ENCODE measurements around the gene PIN4. TPM values are rescaled to one million over a fixed set of nuclear protein-coding genes. Genes with fewer than 3 reads are reported as not detected.

PIN4 gene
- total and polyA plus RNA-seq, 2 experiments from 2014 or later, result 3.5 to 80.6 TPM

GRCh38 chrX:72165551-72165950 lies 16.0 kb upstream of the PIN4 start:
- Mint-ChIP-seq H3K36me3 (ENCODE audit: low read depth) (no peaks in the 10 kb centered on the region), H3K27me3 (ENCODE audit: insufficient read depth, low read depth, poor library complexity) (no peaks in the 10 kb centered on the region)

More at GRCh38 chrX:72165551-72165950, 16.0 kb upstream of the PIN4 start:
- Mint-ChIP-seq H3K9me3 (no peaks in the 10 kb centered on the region; the same call in 2 of the 3 replicates), H3K4me1 (no peaks in the 10 kb centered on the region), H3K4me3 (no peak overlapping the region), H3K27ac (no peak overlapping the region)
- H3K9me2 ChIP-seq (ENCODE audit: insufficient read depth), result no peaks in the 10 kb centered on the region
- H4K20me1 ChIP-seq (replicated peaks; ENCODE audit: insufficient read depth), result no peaks in the 10 kb centered on the region
- no peaks in the 10 kb centered on the region for H3K36me3 ChIP-seq (ENCODE audit: insufficient read depth)
- no peak overlapping the region for H2AFZ ChIP-seq
- no peak for TF ChIP-seq REST (IDR thresholded peaks at IDR 0.05; ENCODE audit: unreplicated experiment)
- TF ChIP-seq NANOG (IDR thresholded peaks at IDR 0.05; ENCODE audit: borderline replicate concordance), result no peak
- TF ChIP-seq ZNF331 (CRISPR knock-in tag; IDR thresholded peaks at IDR 0.05; ENCODE audit: low read depth), result no peak
- TF ChIP-seq EZH2phosphoT487 (IDR thresholded peaks at IDR 0.05; ENCODE audit: unreplicated experiment), result no peak
- no peak for TF ChIP-seq CTCF (conservative IDR thresholded peaks at IDR 0.05; ENCODE audit: low read depth in 2 of 2)
- no peak for TF ChIP-seq POLR2AphosphoS5 (IDR thresholded peaks at IDR 0.05; ENCODE audit: low read depth)
- no peak for TF ChIP-seq ZNF114 (CRISPR knock-in tag; IDR thresholded peaks at IDR 0.05)
- no peak for TF ChIP-seq ETS1 (IDR thresholded peaks at IDR 0.05)
- TF ChIP-seq STAT1 (IDR thresholded peaks at IDR 0.05; ENCODE audit: unreplicated experiment), result no peak
- TF ChIP-seq ZNF462 (CRISPR knock-in tag; IDR thresholded peaks at IDR 0.05), result no peak
- TF ChIP-seq CREB1 (CRISPR knock-in tag; IDR thresholded peaks at IDR 0.05; ENCODE audit: low read depth), result no peak
- no peak for TF ChIP-seq JUNB (IDR thresholded peaks at IDR 0.05; ENCODE audit: unreplicated experiment)
- no peak for TF ChIP-seq EZH2 (IDR thresholded peaks at IDR 0.05; ENCODE audit: low read depth, unreplicated experiment)
- ATAC-seq (no peak), DNase-seq (ENCODE audit: low spot score) (no peak)
- no peaks in the 10 kb centered on the region for H3F3A ChIP-seq (replicated peaks; ENCODE audit: low read depth)
- H3K27ac ChIP-seq (ENCODE audit: low read depth), result no peak overlapping the region
- no peaks in the 10 kb centered on the region for H3K79me2 ChIP-seq (replicated peaks; ENCODE audit: insufficient read depth)
- no peaks in the 10 kb centered on the region for H3K4me1 ChIP-seq (ENCODE audit: insufficient read depth)
- no peak overlapping the region for H3K4me2 ChIP-seq
- no peak overlapping the region for H3K4me3 ChIP-seq
- H3K27me3 ChIP-seq (ENCODE audit: insufficient read depth), result no peaks in the 10 kb centered on the region

Data from GM23338 (cell line).